DOHH2 (cell line): ENCODE results near the gene CCRL2.

Experiments
- H3F3A ChIP-seq: fragments of 200-600 bp; sonication (generic), shearing (Covaris generic); 2 replicates; pipeline ENCODE4 v1.6.0; 2016; ENCODE audit warnings: antibody characterized with exemption, mild to moderate bottlenecking; ENCODE audit not compliant: control insufficient read depth, insufficient read depth
- H3K27ac ChIP-seq: fragments of 200-600 bp; sonication (generic); 2 replicates; pipeline ENCODE4 v1.5.1; 2014; ENCODE audit warnings: low read depth, mild to moderate bottlenecking, low read length, moderate library complexity
- H3K27me3 ChIP-seq: fragments of 200-600 bp; sonication (generic); 2 replicates; pipeline ENCODE4 v1.6.1; 2014; ENCODE audit warnings: mild to moderate bottlenecking, low read length, mixed read lengths; ENCODE audit not compliant: control insufficient read depth
- H3K36me3 ChIP-seq: fragments of 200-600 bp; sonication (generic); 2 replicates; pipeline ENCODE4 v1.6.1; 2014; ENCODE audit warnings: mild to moderate bottlenecking, low read length, moderate library complexity, mixed read lengths; ENCODE audit not compliant: control insufficient read depth
- H3K4me1 ChIP-seq: fragments of 200-600 bp; sonication (generic); 2 replicates; pipeline ENCODE4 v1.6.1; 2014; ENCODE audit warnings: mild to moderate bottlenecking, low read length, mixed read lengths; ENCODE audit not compliant: control insufficient read depth
- H3K4me2 ChIP-seq: fragments of 200-600 bp; sonication (generic); 2 replicates; pipeline ENCODE4 v1.6.0; 2014; ENCODE audit warnings: mild to moderate bottlenecking, low read length, moderate library complexity
- H3K4me3 ChIP-seq: fragments of 200-600 bp; sonication (generic); 2 replicates; pipeline ENCODE4 v1.5.1; 2014; ENCODE audit warnings: mild to moderate bottlenecking, low read length, mixed read lengths
- H3K79me2 ChIP-seq: fragments of 200-600 bp; sonication (generic); 2 replicates; pipeline ENCODE4 v1.6.1; 2014; ENCODE audit warnings: mild to moderate bottlenecking, low read length, mixed read lengths; ENCODE audit not compliant: control insufficient read depth
- H3K9me2 ChIP-seq: fragments of 200-600 bp; sonication (generic); replicated peaks from 2 replicates; pipeline ENCODE4 v1.6.1; 2014; ENCODE audit warnings: mild to moderate bottlenecking, low read length, mixed read lengths; ENCODE audit not compliant: control insufficient read depth
- H3K9me3 ChIP-seq: fragments of 200-600 bp; sonication (generic); 2 replicates; pipeline ENCODE4 v1.6.1; 2014; ENCODE audit warnings: antibody characterized with exemption, low read length, mixed read lengths; ENCODE audit not compliant: control insufficient read depth, insufficient read depth
- H4K20me1 ChIP-seq: fragments of 200-600 bp; sonication (generic); 2 replicates; pipeline ENCODE4 v1.6.0; 2014; ENCODE audit warnings: low read depth, mild to moderate bottlenecking, antibody characterized with exemption, low read length, moderate library complexity; ENCODE audit not compliant: control insufficient read depth, insufficient read depth
- EZH2phosphoT487 ChIP-seq: fragments of 200-600 bp; sonication (generic); IDR thresholded peaks from 2 replicates; pipeline ENCODE4 v1.6.1; 2017; ENCODE audit warnings: borderline replicate concordance, mild to moderate bottlenecking, antibody characterized with exemption, low read length, moderate library complexity, mixed read lengths
- TF ChIP-seq, protein P1 (sequence below): fragments of 200-600 bp; sonication (generic); IDR thresholded peaks from one replicate; pipeline ENCODE4 v1.5.1; 2014; ENCODE audit warnings: antibody characterized with exemption, mild to moderate bottlenecking, low read depth, low read length; ENCODE audit not compliant: poor library complexity, severe bottlenecking

CCRL2 gene

DNA sequence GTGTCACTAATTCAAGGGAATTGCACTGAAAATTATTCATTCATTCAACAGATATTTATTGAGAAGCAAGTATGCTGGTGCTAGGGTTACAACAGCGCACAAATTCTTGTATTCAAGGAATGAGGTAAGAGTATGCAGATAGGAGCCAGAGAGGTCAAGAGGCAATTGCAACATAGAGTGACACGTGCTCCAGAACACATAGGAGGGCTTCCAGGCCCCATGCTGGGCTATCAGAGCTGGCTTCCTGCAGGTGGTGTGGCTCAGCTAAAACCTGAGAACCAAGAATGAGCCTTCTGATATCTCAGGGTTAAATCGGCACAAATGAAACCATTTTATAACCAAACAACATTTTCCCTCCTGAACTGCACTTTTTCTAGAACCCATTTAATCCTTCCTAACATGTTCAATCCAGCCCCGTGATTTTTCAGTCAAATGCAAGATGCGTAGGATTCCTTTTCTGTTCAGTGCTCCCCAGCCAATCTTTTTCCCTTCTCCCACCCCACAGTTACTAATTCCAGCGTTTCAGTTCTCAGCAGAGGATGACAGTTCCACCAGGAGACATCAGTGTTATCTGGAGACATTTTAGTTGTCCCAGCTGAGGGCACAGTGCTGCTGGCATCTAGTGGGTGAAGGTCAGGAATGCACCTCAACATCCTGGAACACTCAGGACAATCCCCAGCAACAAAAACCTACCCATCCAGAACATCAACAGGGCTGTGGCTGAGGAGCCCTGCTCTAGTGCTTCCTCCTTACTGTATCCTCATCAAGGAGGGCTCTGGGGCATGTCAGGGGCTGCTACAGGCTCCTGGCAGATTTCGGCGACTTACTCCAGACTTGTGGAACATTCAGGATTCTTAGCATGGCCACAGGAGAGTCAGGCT lies 13.3 kb upstream of the CCRL2 start:
- Histone ChIP-seq H3K4me3 (no peak overlapping the region), H3F3A (no peaks in the 10 kb centered on the region), H3K9me3 (no peaks in the 10 kb centered on the region), H3K4me2 (no peak overlapping the region), H3K4me1 (no peaks in the 10 kb centered on the region), H3K79me2 (no peaks in the 10 kb centered on the region), H3K36me3 (no peaks in the 10 kb centered on the region), H3K27me3 (peaks cover 5% of the 10 kb centered on the region; the same call in 1 of the 2 replicates), H4K20me1 (no peaks in the 10 kb centered on the region), H3K9me2 (no peaks in the 10 kb centered on the region), H3K27ac (no peak overlapping the region)
- no peak for TF ChIP-seq EZH2phosphoT487

DNA sequence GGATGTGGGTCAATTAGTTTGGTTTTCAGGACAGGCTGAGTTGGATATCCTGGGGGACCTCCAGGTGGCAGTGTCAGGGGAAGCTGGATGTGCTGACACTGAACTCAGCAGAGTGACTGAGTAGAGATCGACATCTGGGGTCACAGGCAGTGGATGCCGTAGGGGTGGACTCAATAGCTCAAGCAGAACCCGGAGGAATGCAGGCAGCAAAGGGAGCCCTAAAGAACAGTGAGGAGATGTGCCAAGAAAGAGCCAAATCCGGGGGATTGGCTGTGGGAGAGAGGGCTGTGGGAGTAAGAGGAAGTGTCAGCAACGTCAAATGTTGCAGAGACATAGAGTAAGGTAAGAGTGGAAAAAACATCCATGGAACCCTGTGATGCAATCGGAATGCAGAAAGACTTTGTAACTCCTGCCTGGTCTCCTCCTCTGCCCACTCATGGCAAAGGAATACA lies 11.8 kb upstream of the CCRL2 start:
- Histone ChIP-seq H3K79me2 (no peaks in the 10 kb centered on the region), H4K20me1 (no peaks in the 10 kb centered on the region), H3K4me1 (no peaks in the 10 kb centered on the region), H3K9me3 (no peaks in the 10 kb centered on the region), H3K27ac (no peak overlapping the region), H3K36me3 (no peaks in the 10 kb centered on the region), H3K4me2 (no peak overlapping the region), H3K27me3 (peaks cover 7% of the 10 kb centered on the region; the same call in 1 of the 2 replicates), H3K9me2 (no peaks in the 10 kb centered on the region), H3K4me3 (no peak overlapping the region), H3F3A (no peaks in the 10 kb centered on the region)
- no peak for TF ChIP-seq EZH2phosphoT487
- TF ChIP-seq, protein P1, sequence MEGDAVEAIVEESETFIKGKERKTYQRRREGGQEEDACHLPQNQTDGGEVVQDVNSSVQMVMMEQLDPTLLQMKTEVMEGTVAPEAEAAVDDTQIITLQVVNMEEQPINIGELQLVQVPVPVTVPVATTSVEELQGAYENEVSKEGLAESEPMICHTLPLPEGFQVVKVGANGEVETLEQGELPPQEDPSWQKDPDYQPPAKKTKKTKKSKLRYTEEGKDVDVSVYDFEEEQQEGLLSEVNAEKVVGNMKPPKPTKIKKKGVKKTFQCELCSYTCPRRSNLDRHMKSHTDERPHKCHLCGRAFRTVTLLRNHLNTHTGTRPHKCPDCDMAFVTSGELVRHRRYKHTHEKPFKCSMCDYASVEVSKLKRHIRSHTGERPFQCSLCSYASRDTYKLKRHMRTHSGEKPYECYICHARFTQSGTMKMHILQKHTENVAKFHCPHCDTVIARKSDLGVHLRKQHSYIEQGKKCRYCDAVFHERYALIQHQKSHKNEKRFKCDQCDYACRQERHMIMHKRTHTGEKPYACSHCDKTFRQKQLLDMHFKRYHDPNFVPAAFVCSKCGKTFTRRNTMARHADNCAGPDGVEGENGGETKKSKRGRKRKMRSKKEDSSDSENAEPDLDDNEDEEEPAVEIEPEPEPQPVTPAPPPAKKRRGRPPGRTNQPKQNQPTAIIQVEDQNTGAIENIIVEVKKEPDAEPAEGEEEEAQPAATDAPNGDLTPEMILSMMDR = no peak

DNA sequence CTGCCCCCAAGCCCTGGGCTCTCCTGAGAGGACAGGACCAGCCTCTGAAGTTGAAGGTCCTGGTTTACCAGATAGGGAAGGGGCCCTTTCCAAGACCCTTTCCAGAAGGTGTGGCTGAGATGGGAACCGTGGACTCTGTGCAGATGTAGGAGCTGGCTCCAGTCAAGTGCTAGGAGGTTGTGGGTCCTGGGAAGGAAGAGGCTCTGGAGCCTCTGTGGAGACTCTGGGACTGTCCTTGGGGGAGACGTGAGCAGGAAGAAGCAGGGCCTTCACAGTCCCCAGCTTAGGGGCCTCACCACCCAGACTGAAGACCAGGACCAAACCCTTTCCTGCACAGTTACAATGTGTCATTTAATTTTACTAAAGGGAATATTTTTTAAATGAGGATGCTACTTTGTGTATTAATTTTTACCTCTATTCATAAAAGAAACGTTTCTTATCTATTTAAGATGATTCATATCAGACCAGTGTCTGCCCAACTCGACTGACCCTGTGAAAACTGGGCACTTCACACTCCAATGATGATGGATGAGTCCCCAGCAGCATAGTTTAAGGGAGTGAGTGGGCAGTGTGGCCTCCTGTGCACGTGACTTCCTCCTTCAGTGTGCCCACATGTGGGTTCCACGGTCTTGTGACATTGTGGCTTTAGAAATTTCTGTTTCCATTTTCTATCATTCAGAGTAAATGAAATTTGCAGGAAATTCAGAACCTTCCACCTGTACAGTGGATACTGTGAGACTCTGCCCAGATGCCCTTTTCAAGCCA lies 11.1 kb upstream of the CCRL2 start:
- peaks cover 7% of the 10 kb centered on the region; the same call in 1 of the 2 replicates for H3K27me3 ChIP-seq
- H3K4me2 ChIP-seq = no peak overlapping the region
- H3K27ac ChIP-seq = no peak overlapping the region
- no peaks in the 10 kb centered on the region for H3F3A ChIP-seq
- no peaks in the 10 kb centered on the region for H3K9me2 ChIP-seq
- no peak overlapping the region for H3K4me3 ChIP-seq
- H3K4me1 ChIP-seq = no peaks in the 10 kb centered on the region
- TF ChIP-seq, protein P1 = no peak
- no peak for TF ChIP-seq EZH2phosphoT487
- H3K79me2 ChIP-seq = no peaks in the 10 kb centered on the region
- H3K36me3 ChIP-seq = no peaks in the 10 kb centered on the region
- no peaks in the 10 kb centered on the region for H3K9me3 ChIP-seq
- no peaks in the 10 kb centered on the region for H4K20me1 ChIP-seq
